Measurements from ENCODE around the gene PRIMPOL. TPM values are rescaled to one million over a fixed set of nuclear protein-coding genes. Genes with fewer than 3 reads are reported as not detected.

Gene PRIMPOL
- total RNA-seq, 1 donor from 2014 or later: 12.8 TPM

GRCh38 chr4:184643731-184644130, 5.8 kb upstream of the PRIMPOL start:
- H3K4me3 Mint-ChIP-seq (ENCODE audit: unreplicated experiment): peak overlapping the region; percentile 90

GRCh38 chr4:184644553-184645307, 4.8 kb upstream of the PRIMPOL start:
- peaks cover 12% of the 10 kb centered on the region for H3K27me3 Mint-ChIP-seq (ENCODE audit: unreplicated experiment)
- no peak for DNase-seq
- H3K4me1 Mint-ChIP-seq (ENCODE audit: low read depth, unreplicated experiment): peaks cover 36% of the 10 kb centered on the region
- peak overlapping the region; percentile 98 for H3K27ac Mint-ChIP-seq (ENCODE audit: unreplicated experiment)
- H3K9me3 Mint-ChIP-seq (ENCODE audit: unreplicated experiment): peaks cover 27% of the 10 kb centered on the region
- peaks cover 7% of the 10 kb centered on the region for H3K36me3 Mint-ChIP-seq (ENCODE audit: unreplicated experiment)
- no peak for TF ChIP-seq CTCF (IDR thresholded peaks at IDR 0.05; ENCODE audit: partially characterized antibody, unreplicated experiment)
- H3K4me3 Mint-ChIP-seq (ENCODE audit: unreplicated experiment): peak overlapping the region; percentile 88

More at GRCh38 chr4:184643731-184644130, 5.8 kb upstream of the PRIMPOL start:
- H3K27ac Mint-ChIP-seq (ENCODE audit: unreplicated experiment): peak overlapping the region; percentile 99
- DNase-seq: no peak
- peaks cover 26% of the 10 kb centered on the region for H3K9me3 Mint-ChIP-seq (ENCODE audit: unreplicated experiment)
- no peak for TF ChIP-seq CTCF (IDR thresholded peaks at IDR 0.05; ENCODE audit: partially characterized antibody, unreplicated experiment)
- peaks cover 7% of the 10 kb centered on the region for H3K36me3 Mint-ChIP-seq (ENCODE audit: unreplicated experiment)
- peaks cover 12% of the 10 kb centered on the region for H3K27me3 Mint-ChIP-seq (ENCODE audit: unreplicated experiment)
- H3K4me1 Mint-ChIP-seq (ENCODE audit: low read depth, unreplicated experiment): peaks cover 36% of the 10 kb centered on the region

GRCh38 chr4:184645904-184646610, 3.5 kb upstream of the PRIMPOL start:
- Mint-ChIP-seq H3K4me1 (ENCODE audit: low read depth, unreplicated experiment) (peaks cover 34% of the 10 kb centered on the region), H3K4me3 (ENCODE audit: unreplicated experiment) (peak overlapping the region; percentile 97), H3K27ac (ENCODE audit: unreplicated experiment) (peak overlapping the region; percentile 95), H3K27me3 (ENCODE audit: unreplicated experiment) (peaks cover 15% of the 10 kb centered on the region), H3K36me3 (ENCODE audit: unreplicated experiment) (peaks cover 7% of the 10 kb centered on the region), H3K9me3 (ENCODE audit: unreplicated experiment) (peaks cover 30% of the 10 kb centered on the region)
- no peak for TF ChIP-seq CTCF (IDR thresholded peaks at IDR 0.05; ENCODE audit: partially characterized antibody, unreplicated experiment)
- DNase-seq: no peak

- no peak for DNase-seq
- peaks cover 28% of the 10 kb centered on the region for H3K4me1 Mint-ChIP-seq (ENCODE audit: low read depth, unreplicated experiment)
- TF ChIP-seq CTCF (IDR thresholded peaks at IDR 0.05; ENCODE audit: partially characterized antibody, unreplicated experiment): no peak
- peak overlapping the region; percentile 95 for H3K27ac Mint-ChIP-seq (ENCODE audit: unreplicated experiment)
- H3K36me3 Mint-ChIP-seq (ENCODE audit: unreplicated experiment): peaks cover 7% of the 10 kb centered on the region
- peak overlapping the region; percentile 97 for H3K4me3 Mint-ChIP-seq (ENCODE audit: unreplicated experiment)
- peaks cover 25% of the 10 kb centered on the region for H3K9me3 Mint-ChIP-seq (ENCODE audit: unreplicated experiment)
- H3K27me3 Mint-ChIP-seq (ENCODE audit: unreplicated experiment): peaks cover 17% of the 10 kb centered on the region
These were observed 2.1 kb upstream of the PRIMPOL start for GRCh38 chr4:184647266-184648053.

Measured in glutamatergic neuron (in vitro differentiated cells).